Gastroesophageal sphincter (tissue), 4 donors: Measurements from ENCODE around the gene DDX54. TPM values are rescaled to one million over a fixed set of nuclear protein-coding genes. Genes with fewer than 3 reads are reported as not detected.

ENCODE experiments used
- ATAC-seq: fragments of 150-250 bp; one replicate; pipeline ENCODE4 v1.9.1; 2016; ENCODE audit warnings: mild to moderate bottlenecking, moderate library complexity
- H3K27ac ChIP-seq, 4 donors: fragments of 200-600 bp; sonication (generic) in 3 of 4; 1 replicate in 3 of 4; 2 replicates in 1 of 4; pipeline ENCODE4 v1.5.1; 2016 to 2019
- H3K27me3 ChIP-seq: fragments of 200-600 bp; sonication (generic); one replicate; pipeline ENCODE4 v1.5.1; 2019
- H3K36me3 ChIP-seq, 2 donors: fragments of 200-600 bp; sonication (generic); one replicate each; pipeline ENCODE4 v1.5.1; 2019; ENCODE audit warnings: control low read depth in 1 of 2
- H3K4me1 ChIP-seq, 3 donors: fragments of 200-600 bp; sonication (generic); 1 replicate in 2 of 3; 2 replicates in 1 of 3; pipeline ENCODE4 v1.5.1; 2016 to 2019; ENCODE audit warnings: control low read depth in 2 of 3
- H3K4me3 ChIP-seq, 2 donors: fragments of 200-600 bp; sonication (generic); one replicate each; pipeline ENCODE4 v1.5.1; 2019; ENCODE audit warnings: mild to moderate bottlenecking in 1 of 2, moderate library complexity in 1 of 2
- H3K9me3 ChIP-seq, 3 donors: fragments of 200-600 bp; sonication (generic); one replicate each; pipeline ENCODE4 v1.5.1; 2017 to 2019; ENCODE audit warnings: control low read depth in 2 of 3
- CTCF ChIP-seq, 4 experiments: fragments of 200-600 bp in 2 of 4; fragments of 450-650 bp in 2 of 4; sonication (generic) in 1 of 4; IDR thresholded peaks; one replicate each; pipeline ENCODE4 v1.5.1; 2017 to 2019; ENCODE audit warnings: antibody characterized with exemption in 4 of 4, mild to moderate bottlenecking in 2 of 4, moderate library complexity in 2 of 4
- EP300 ChIP-seq: sonication (generic); formaldehyde crosslinking; IDR thresholded peaks from one replicate; pipeline ENCODE4 v1.6.1; 2017; ENCODE audit warnings: antibody characterized with exemption, mild to moderate bottlenecking
- POLR2A ChIP-seq, 2 donors: fragments of 450-650 bp; IDR thresholded peaks; one replicate each; pipeline ENCODE4 v1.6.1; 2017; ENCODE audit warnings: antibody characterized with exemption in 2 of 2, mild to moderate bottlenecking in 2 of 2, moderate library complexity in 1 of 2
- POLR2AphosphoS5 ChIP-seq: sonication (generic); formaldehyde crosslinking; IDR thresholded peaks from one replicate; pipeline ENCODE4 v1.6.1; 2017; ENCODE audit warnings: antibody characterized with exemption
- WGBS, 2 donors: methylation state at CpG; one replicate each; pipeline ENCODE4 v1.1.5; 2018; ENCODE audit warnings: low coverage in 1 of 2; 5-methylcytosine and 5-hydroxymethylcytosine counted together
- total RNA-seq, 4 donors: library from RNA; depleted of rRNA; stranded (reverse); fragments of >200 nt; gene quantifications; one replicate each; pipeline ENCODE4 v1.1.0, GENCODE V29; 2016

DDX54 gene
- total RNA-seq, 4 donors from 2014 or later: 38.0 to 60.4 (median 53.3) TPM

- no peak overlapping the region for H3K27ac ChIP-seq
- TF ChIP-seq EP300 (no peak), POLR2A (IDR thresholded peaks at IDR 0.05) (no peak), CTCF (IDR thresholded peaks at IDR 0.05) (no peak), POLR2AphosphoS5 (no peak)
- no peaks in the 10 kb centered on the region for H3K9me3 ChIP-seq
- H3K27me3 ChIP-seq: peaks cover 46% of the 10 kb centered on the region
- ATAC-seq: no peak
- no peaks in the 10 kb centered on the region for H3K36me3 ChIP-seq
- H3K4me1 ChIP-seq: peaks cover 0 to 2% (median 0%) of the 10 kb centered on the region in 3 donors
- H3K4me3 ChIP-seq: no peak overlapping the region
- WGBS, 2 donors: 63 to 84% methylated on average over 2 to 4 of the region's 7 CpGs
Observed at GRCh38 chr12:113140706-113141105, 44.6 kb downstream of the DDX54 start.

- Histone ChIP-seq H3K9me3 (no peaks in the 10 kb centered on the region), H3K4me3 (no peak overlapping the region), H3K27me3 (peaks cover 61% of the 10 kb centered on the region), H3K36me3 (no peaks in the 10 kb centered on the region), H3K27ac (no peak overlapping the region), H3K4me1 (peaks cover 0 to 9% (median 0%) of the 10 kb centered on the region in 3 donors)
- no peak for ATAC-seq
- no CpG with 5 or more reads among the region's 3 CpGs for WGBS, 2 donors
- TF ChIP-seq POLR2AphosphoS5 (no peak), POLR2A (IDR thresholded peaks at IDR 0.05) (no peak), EP300 (no peak)
Observed at GRCh38 chr12:113138826-113139225, 46.5 kb downstream of the DDX54 start.

- WGBS, 2 donors: 90 to 96% methylated on average over 2 to 7 of the region's 12 CpGs
- ATAC-seq: no peak
- H3K27ac ChIP-seq: no peak overlapping the region
Observed at GRCh38 chr12:113137861-113138783, 47.2 kb downstream of the DDX54 start.

GRCh38 chr12:113136990-113137511, 48.2 kb downstream of the DDX54 start:
- Histone ChIP-seq H3K27ac (no peak overlapping the region), H3K9me3 (no peaks in the 10 kb centered on the region), H3K4me3 (no peak overlapping the region), H3K36me3 (no peaks in the 10 kb centered on the region), H3K4me1 (peaks cover 0 to 9% (median 0%) of the 10 kb centered on the region in 3 donors), H3K27me3 (peaks cover 72% of the 10 kb centered on the region)
- WGBS, 2 donors: 67 to 77% methylated on average over 1 to 5 of the region's 6 CpGs
- TF ChIP-seq POLR2A (IDR thresholded peaks at IDR 0.05) (no peak), CTCF (IDR thresholded peaks at IDR 0.05) (no peak), EP300 (no peak)
- no peak for ATAC-seq

More at GRCh38 chr12:113137861-113138783, 47.2 kb downstream of the DDX54 start:
- no peak overlapping the region for H3K4me3 ChIP-seq
- no peaks in the 10 kb centered on the region for H3K9me3 ChIP-seq
- peaks cover 68% of the 10 kb centered on the region for H3K27me3 ChIP-seq
- no peak for TF ChIP-seq CTCF (IDR thresholded peaks at IDR 0.05)
- TF ChIP-seq POLR2AphosphoS5: no peak
- no peak for TF ChIP-seq POLR2A (IDR thresholded peaks at IDR 0.05)
- TF ChIP-seq EP300: no peak
- peaks cover 0 to 9% (median 0%) of the 10 kb centered on the region in 3 donors for H3K4me1 ChIP-seq
- H3K36me3 ChIP-seq: no peaks in the 10 kb centered on the region

GRCh38 chr12:113136128-113136989, 48.9 kb downstream of the DDX54 start:
- TF ChIP-seq EP300 (no peak), POLR2AphosphoS5 (no peak), CTCF (IDR thresholded peaks at IDR 0.05) (no peak), POLR2A (IDR thresholded peaks at IDR 0.05) (no peak)
- H3K27me3 ChIP-seq: peaks cover 71% of the 10 kb centered on the region

More at GRCh38 chr12:113136128-113136989, 48.9 kb downstream of the DDX54 start:
- Histone ChIP-seq H3K4me1 (peaks cover 0 to 9% (median 0%) of the 10 kb centered on the region in 3 donors), H3K36me3 (no peaks in the 10 kb centered on the region), H3K27ac (no peak overlapping the region), H3K9me3 (no peaks in the 10 kb centered on the region), H3K4me3 (no peak overlapping the region)
- WGBS, 2 donors: 44 to 54% methylated on average over 12 to 14 of the region's 21 CpGs
- no peak for ATAC-seq
